Eye (tissue), 1 donor: ENCODE data around the gene ZMYM1.
A peak's percentile ranks its signal among the peaks of the same experiment; 100 is the strongest.
"Not testable (repeated sequence)": the region's sequence is repeated elsewhere in the genome, so short reads cannot be mapped to it uniquely, and the experiment has no call there.

Experiments
- DNase-seq: peaks from one replicate; pipeline ENCODE4 v3.0.0-alpha.2; 2015

ZMYM1 gene

GRCh38 chr1:35079003-35079930 is at the start of gene ZMYM1:
ZMYM1 (plus strand) TSS chr1:35079385; CDS start chr1:35093988, 14,603 bp downstream.
- peak; percentile 95 for DNase-seq

GRCh38 chr1:35029761-35030160 is 49.4 kb upstream of the ZMYM1 start:
- DNase-seq = no peak

- no peak for DNase-seq
Measured at GRCh38 chr1:35030338-35030737, 48.8 kb upstream of the ZMYM1 start.

- DNase-seq = no peak
Measured at GRCh38 chr1:35030756-35031446, 48.3 kb upstream of the ZMYM1 start.

- DNase-seq = no peak
Measured at GRCh38 chr1:35032384-35032739, 46.8 kb upstream of the ZMYM1 start.

- no peak for DNase-seq
Measured at GRCh38 chr1:35033346-35033745, 45.8 kb upstream of the ZMYM1 start.

- no peak for DNase-seq
Measured at GRCh38 chr1:35036621-35037020, 42.6 kb upstream of the ZMYM1 start.

- DNase-seq = no peak
Measured at GRCh38 chr1:35037206-35037605, 42.0 kb upstream of the ZMYM1 start.

- no peak for DNase-seq
Measured at GRCh38 chr1:35038723-35039122, 40.5 kb upstream of the ZMYM1 start.

GRCh38 chr1:35043498-35043897 is 35.7 kb upstream of the ZMYM1 start:
- no peak for DNase-seq

GRCh38 chr1:35044431-35044830 is 34.8 kb upstream of the ZMYM1 start:
- DNase-seq = no peak

- DNase-seq = no peak
Measured at GRCh38 chr1:35046730-35047129, 32.5 kb upstream of the ZMYM1 start.

- DNase-seq = no peak
Measured at GRCh38 chr1:35047188-35047858, 31.9 kb upstream of the ZMYM1 start.

GRCh38 chr1:35049116-35049515 is 30.1 kb upstream of the ZMYM1 start:
- DNase-seq = no peak

GRCh38 chr1:35053433-35053832 is 25.8 kb upstream of the ZMYM1 start:
- DNase-seq = no peak

- DNase-seq = not testable (repeated sequence)
Measured at GRCh38 chr1:35054282-35054681, 24.9 kb upstream of the ZMYM1 start.

GRCh38 chr1:35058321-35058720 is 20.9 kb upstream of the ZMYM1 start:
- not testable (repeated sequence) for DNase-seq

GRCh38 chr1:35058988-35059387 is 20.2 kb upstream of the ZMYM1 start:
- no peak for DNase-seq

GRCh38 chr1:35062518-35063196 is 16.5 kb upstream of the ZMYM1 start:
- DNase-seq = no peak

GRCh38 chr1:35064265-35064664 is 14.9 kb upstream of the ZMYM1 start:
- no peak for DNase-seq

- no peak for DNase-seq
Measured at GRCh38 chr1:35069746-35070145, 9.4 kb upstream of the ZMYM1 start.

- no peak for DNase-seq
Measured at GRCh38 chr1:35073265-35073811, 5.8 kb upstream of the ZMYM1 start.

- DNase-seq = not testable (repeated sequence)
Measured at GRCh38 chr1:35076426-35076825, 2.8 kb upstream of the ZMYM1 start.
